ENCODE results near the gene PCDHGB1.
"Not testable (repeated sequence)": the region's sequence is repeated elsewhere in the genome, so short reads cannot be mapped to it uniquely, and the experiment has no call there.

PCDHGB1 gene

GRCh38 chr5:141349917-141350619, at the start of gene PCDHGB1:
TSS of gene PCDHGB1 (plus strand) at chr5:141350099. CDS start at chr5:141350261, 162 bp downstream.
- DNase-seq (ENCODE audit: low read depth): peak; percentile 38
- TF ChIP-seq CTCF (IDR thresholded peaks at IDR 0.05; ENCODE audit: insufficient read depth, low read depth, low read length, missing control alignments): peak; percentile 42
- H3K4me3 ChIP-seq (ENCODE audit: low read length): peak within 1 kb of the TSS; percentile 15

GRCh38 chr5:141303756-141304155, 46.1 kb upstream of the PCDHGB1 start, which contains the start of gene SLC25A2:
TSS of gene SLC25A2 (minus strand) at chr5:141304049. CDS start at chr5:141303865, 184 bp downstream.
- no peak for TF ChIP-seq CTCF (IDR thresholded peaks at IDR 0.05; ENCODE audit: insufficient read depth, low read depth, low read length, missing control alignments)
- DNase-seq (ENCODE audit: low read depth): no peak
- no peak within 1 kb of the TSS for H3K4me3 ChIP-seq (ENCODE audit: low read length)

- H3K4me3 ChIP-seq (ENCODE audit: low read length): no peak overlapping the region
- no peak for DNase-seq (ENCODE audit: low read depth)
- TF ChIP-seq CTCF (IDR thresholded peaks at IDR 0.05; ENCODE audit: insufficient read depth, low read depth, low read length, missing control alignments): no peak
These were observed 43.3 kb upstream of the PCDHGB1 start for GRCh38 chr5:141306630-141307029.

- no peak overlapping the region for H3K4me3 ChIP-seq (ENCODE audit: low read length)
- no peak for TF ChIP-seq CTCF (IDR thresholded peaks at IDR 0.05; ENCODE audit: insufficient read depth, low read depth, low read length, missing control alignments)
- DNase-seq (ENCODE audit: low read depth): no peak
These were observed 36.2 kb upstream of the PCDHGB1 start for GRCh38 chr5:141313711-141314110.

- H3K4me3 ChIP-seq (ENCODE audit: low read length); DNase-seq (ENCODE audit: low read depth): not testable (repeated sequence)
These were observed 32.9 kb upstream of the PCDHGB1 start for GRCh38 chr5:141316963-141317362.

GRCh38 chr5:141319202-141319601, 30.7 kb upstream of the PCDHGB1 start:
- no peak overlapping the region for H3K4me3 ChIP-seq (ENCODE audit: low read length)
- no peak for DNase-seq (ENCODE audit: low read depth)
- TF ChIP-seq CTCF (IDR thresholded peaks at IDR 0.05; ENCODE audit: insufficient read depth, low read depth, low read length, missing control alignments): no peak

GRCh38 chr5:141319699-141320098, 30.2 kb upstream of the PCDHGB1 start:
- no peak for DNase-seq (ENCODE audit: low read depth)
- H3K4me3 ChIP-seq (ENCODE audit: low read length): peak overlapping the region; percentile 86
- no peak for TF ChIP-seq CTCF (IDR thresholded peaks at IDR 0.05; ENCODE audit: insufficient read depth, low read depth, low read length, missing control alignments)
